Erythroblast (primary cell): Measurements from ENCODE around the gene CFAP20DC.

ENCODE experiments used
- GATA1 ChIP-seq: IDR thresholded peaks from 2 replicates; pipeline ENCODE4 v1.6.1; 2011; ENCODE audit warnings: low read depth, mild to moderate bottlenecking, control low read depth, low read length, moderate library complexity
- POLR2A ChIP-seq: IDR thresholded peaks from 2 replicates; pipeline ENCODE4 v1.6.1; 2011; ENCODE audit warnings: mild to moderate bottlenecking, low read length

DNA sequence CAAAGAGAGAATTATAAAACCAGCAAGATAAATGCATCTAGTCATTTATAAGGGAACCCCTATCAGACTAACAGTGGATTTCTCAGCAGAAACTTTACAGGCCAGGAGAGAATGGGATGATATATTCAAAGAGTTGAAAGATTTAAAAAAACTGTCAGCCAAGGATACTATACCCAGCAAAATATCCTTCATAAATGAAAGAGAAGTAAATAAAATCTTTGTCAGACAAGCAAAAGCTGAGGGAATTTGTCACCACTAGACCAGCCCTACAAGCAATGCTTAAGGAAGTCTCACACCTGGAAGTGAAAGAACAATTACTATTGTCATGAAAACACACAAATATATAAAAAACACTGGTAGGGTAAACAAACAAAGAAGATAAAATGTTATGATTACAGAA, 269.9 kb downstream of the CFAP20DC start:
- no peak for TF ChIP-seq POLR2A
- TF ChIP-seq GATA1 = no peak
